Transverse colon (tissue), 4 donors: ENCODE measurements around the gene SEL1L. TPM values are rescaled to one million over a fixed set of nuclear protein-coding genes. Genes with fewer than 3 reads are reported as not detected.

Experiments used
- DNase-seq: peaks from one replicate; pipeline ENCODE4 v3.0.0-alpha.2; 2019
- H3K27ac ChIP-seq, 4 donors: fragments of 200-600 bp; sonication (generic); 2 replicates each; pipeline ENCODE4 v1.5.1; 2016 to 2018; ENCODE audit warnings: inconsistent platforms in 4 of 4
- H3K27me3 ChIP-seq: fragments of 200-600 bp; sonication (generic); 2 replicates; pipeline ENCODE4 v1.5.1; 2017; ENCODE audit warnings: inconsistent platforms
- H3K36me3 ChIP-seq, 4 donors: fragments of 200-600 bp; sonication (generic); 2 replicates each; pipeline ENCODE4 v1.5.1; 2017 to 2019; ENCODE audit warnings: inconsistent platforms in 4 of 4
- H3K4me1 ChIP-seq, 4 donors: fragments of 200-600 bp; sonication (generic); 2 replicates each; pipeline ENCODE4 v1.5.1; 2017 to 2020; ENCODE audit warnings: inconsistent platforms in 4 of 4
- H3K4me3 ChIP-seq, 4 donors: fragments of 200-600 bp; sonication (generic); 1 replicate in 1 of 4; 2 replicates in 3 of 4; pipeline versions ENCODE4 v1.5.1 to v1.6.1; 2017 to 2019; ENCODE audit warnings: inconsistent platforms in 4 of 4
- H3K9me3 ChIP-seq, 2 donors: fragments of 200-600 bp; sonication (generic); 2 replicates each; pipeline ENCODE4 v1.5.1; 2017 to 2019; ENCODE audit warnings: inconsistent platforms in 2 of 2
- CTCF ChIP-seq, 5 experiments: fragments of 200-600 bp in 3 of 5; fragments of 450-650 bp in 2 of 5; sonication (generic) in 3 of 5; IDR thresholded peaks; 1 replicate in 2 of 5; 2 replicates in 3 of 5; pipeline ENCODE4 v1.5.1; 2016 to 2017; ENCODE audit warnings: antibody characterized with exemption in 5 of 5, inconsistent platforms in 3 of 5, mild to moderate bottlenecking in 2 of 5, moderate library complexity in 1 of 5
- EP300 ChIP-seq: sonication (generic); formaldehyde crosslinking; IDR thresholded peaks from one replicate; pipeline ENCODE4 v1.6.1; 2017; ENCODE audit warnings: antibody characterized with exemption, low read depth
- POLR2A ChIP-seq: fragments of 450-650 bp; IDR thresholded peaks from one replicate; pipeline ENCODE4 v1.6.1; 2016; ENCODE audit warnings: antibody characterized with exemption, mild to moderate bottlenecking, moderate library complexity
- POLR2AphosphoS5 ChIP-seq, 3 donors: sonication (generic); formaldehyde crosslinking; IDR thresholded peaks; one replicate each; pipeline ENCODE4 v1.6.1; 2016; ENCODE audit warnings: antibody characterized with exemption in 3 of 3
- WGBS, 2 donors: methylation state at CpG; one replicate each; pipeline ENCODE4 v1.1.5; 2018; ENCODE audit warnings: low coverage in 1 of 2; 5-methylcytosine and 5-hydroxymethylcytosine counted together
- in situ Hi-C, 4 donors: fragments of 200-750 bp; cut with MboI; loops; one replicate each; pipeline versions ENCODE4 v1.15.0 to v1.15.1; 2017; ENCODE audit warnings: low sequenced_read_pairs in 3 of 4, low pct_ligation_motif_present in 1 of 4, low pct_unique_long_range_greater_than_20kb in 1 of 4
- intact Hi-C: fragments of 100-400 bp; cut with DNase I; formaldehyde crosslinking; loops from one replicate; pipeline ENCODE4 v1.15.1; 2023; ENCODE audit warnings: low total_unique reads
- total RNA-seq, 4 donors: library from RNA; depleted of rRNA; stranded (reverse); fragments of >200 nt; gene quantifications; one replicate each; pipeline ENCODE4 v1.1.0, GENCODE V29; 2016

The SEL1L gene
- total RNA-seq = 10 to 100 TPM; 29.5 to 64.8 (median 43.5) TPM

GRCh38 chr14:81533536-81534343, at the start of gene SEL1L:
TSS of gene SEL1L (minus strand) at chr14:81533853. CDS start at chr14:81533744, 109 bp downstream.
- Histone ChIP-seq H3K36me3 (no peaks in the 10 kb centered on the region), H3K4me1 (peaks cover 12 to 40% (median 19%) of the 10 kb centered on the region in 4 donors)
- intact Hi-C loops = no loop called here

GRCh38 chr14:81582420-81582819, 48.8 kb upstream of the SEL1L start:
- TF ChIP-seq EP300 (no peak), POLR2A (no peak), CTCF (IDR thresholded peaks at IDR 0.05) (no peak), POLR2AphosphoS5 (IDR thresholded peaks at IDR 0.05) (no peak)
- DNase-seq = no peak
- Histone ChIP-seq H3K4me1 (no peaks in the 10 kb centered on the region), H3K27me3 (no peaks in the 10 kb centered on the region), H3K9me3 (no peaks in the 10 kb centered on the region), H3K27ac (no peak overlapping the region), H3K36me3 (no peaks in the 10 kb centered on the region), H3K4me3 (no peak overlapping the region)
- intact Hi-C loops = no loop called here
- in situ Hi-C loops = no loop called here
- 52 to 73% methylated on average over 2 to 3 of the region's 3 CpGs for WGBS, 2 donors

More at GRCh38 chr14:81533536-81534343, at the start of gene SEL1L:
- Histone ChIP-seq H3K27ac (peak within 1 kb of the TSS; percentile 78 to 87 (median 85)), H3K27me3 (no peaks in the 10 kb centered on the region), H3K9me3 (no peaks in the 10 kb centered on the region), H3K4me3 (peak within 1 kb of the TSS; percentile 73 to 99 (median 94))
- no peak for TF ChIP-seq EP300
- TF ChIP-seq POLR2AphosphoS5 (IDR thresholded peaks at IDR 0.05) = peak; percentile 84 to 95 (median 85)
- TF ChIP-seq CTCF (IDR thresholded peaks at IDR 0.05) = no peak
- TF ChIP-seq POLR2A = peak; percentile 90
- 0% methylated on average over 10 to 45 of the region's 50 CpGs for WGBS, 2 donors
- DNase-seq = peak; percentile 100
- in situ Hi-C loops = no loop called here

GRCh38 chr14:81579115-81579514, 45.5 kb upstream of the SEL1L start:
- no peaks in the 10 kb centered on the region for H3K9me3 ChIP-seq
- intact Hi-C loops = no loop called here
- in situ Hi-C loops = no loop called here
- no peak for DNase-seq
- 61% methylated on average over 2 of the region's 2 CpGs; no CpG with 5 or more reads in 1 of the 2 donors for WGBS, 2 donors
- H3K4me3 ChIP-seq = no peak overlapping the region
- H3K27me3 ChIP-seq = no peaks in the 10 kb centered on the region
- H3K27ac ChIP-seq = no peak overlapping the region
- H3K4me1 ChIP-seq = no peaks in the 10 kb centered on the region
- no peaks in the 10 kb centered on the region for H3K36me3 ChIP-seq
- TF ChIP-seq POLR2A (no peak), CTCF (IDR thresholded peaks at IDR 0.05) (no peak), POLR2AphosphoS5 (IDR thresholded peaks at IDR 0.05) (no peak), EP300 (no peak)

GRCh38 chr14:81571437-81571836, 37.8 kb upstream of the SEL1L start:
- no peak overlapping the region for H3K27ac ChIP-seq
- H3K4me3 ChIP-seq = no peak overlapping the region
- no peaks in the 10 kb centered on the region for H3K27me3 ChIP-seq
- 69 to 75% methylated on average over 5 of the region's 5 CpGs for WGBS, 2 donors
- TF ChIP-seq EP300 = no peak
- TF ChIP-seq POLR2A = no peak
- no peak for TF ChIP-seq CTCF (IDR thresholded peaks at IDR 0.05)
- TF ChIP-seq POLR2AphosphoS5 (IDR thresholded peaks at IDR 0.05) = no peak
- DNase-seq = no peak
- no peaks in the 10 kb centered on the region for H3K9me3 ChIP-seq
- intact Hi-C loops = no loop called here
- in situ Hi-C loops = no loop called here
- no peaks in the 10 kb centered on the region for H3K4me1 ChIP-seq
- no peaks in the 10 kb centered on the region for H3K36me3 ChIP-seq
